ENCODE data around the gene MYO9A.
"Not testable (repeated sequence)": the region's sequence is repeated elsewhere in the genome, so short reads cannot be mapped to it uniquely, and the experiment has no call there.

The MYO9A gene

DNA sequence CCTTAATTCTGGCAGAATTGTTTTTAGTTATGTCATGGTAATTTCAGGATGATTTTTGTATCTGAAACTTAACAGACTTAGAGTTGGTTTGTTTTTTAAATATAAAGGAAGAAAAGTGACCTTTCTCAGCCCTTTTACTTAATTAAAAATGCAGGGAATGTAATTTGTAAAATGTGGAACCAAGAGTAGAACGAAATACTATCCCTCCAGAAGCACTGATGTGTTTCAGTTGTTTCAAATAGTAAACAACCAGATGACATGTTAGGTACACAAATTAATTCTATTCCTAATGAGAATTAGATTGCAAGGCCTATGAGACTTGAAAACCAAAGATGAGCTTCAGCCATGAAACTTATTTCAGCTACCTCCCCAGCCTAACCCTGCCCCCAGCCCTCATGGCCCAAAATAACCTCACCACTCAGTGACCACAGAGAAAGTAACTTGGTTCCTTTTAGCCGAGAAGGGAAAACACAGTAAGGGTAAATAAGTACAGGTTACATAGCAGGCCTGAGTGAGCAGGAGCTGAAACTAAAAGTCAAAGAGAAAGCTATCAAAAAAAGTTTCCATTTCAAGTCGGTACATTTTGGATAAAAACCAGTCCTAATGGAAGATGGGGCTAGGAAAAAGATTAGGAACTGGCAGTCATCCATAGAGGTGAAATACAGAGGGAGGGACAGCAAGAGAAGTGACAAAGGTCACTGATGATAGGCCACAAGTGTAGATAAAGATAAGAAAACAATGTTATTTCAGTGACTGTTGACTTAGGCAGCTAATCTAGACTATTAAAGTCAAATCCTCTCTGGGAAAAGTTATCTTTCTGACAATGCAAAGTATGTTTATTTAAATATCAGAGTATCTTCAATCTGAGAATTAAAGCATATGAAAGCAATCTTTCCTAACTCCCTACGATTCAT, 23.5 kb upstream of the MYO9A start:
- no peak for DNase-seq (ENCODE audit: low read depth in 1 of 2, low spot score in 1 of 2)

DNA sequence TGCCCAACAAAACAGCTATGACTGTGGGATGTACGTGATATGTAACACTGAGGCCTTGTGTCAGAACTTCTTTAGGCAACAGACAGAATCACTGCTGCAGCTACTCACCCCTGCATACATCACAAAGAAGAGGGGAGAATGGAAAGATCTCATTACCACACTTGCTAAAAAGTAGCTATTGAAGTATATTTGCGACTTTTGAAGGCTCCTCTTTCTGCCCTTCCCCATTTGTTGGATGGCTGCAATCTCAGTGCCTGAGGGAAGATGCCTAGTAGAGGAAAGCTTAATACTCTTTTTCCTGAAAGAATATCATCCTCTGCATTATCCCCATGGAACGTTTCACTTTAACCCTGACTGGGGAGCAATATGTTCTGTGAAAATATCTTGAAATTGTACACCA, 22.1 kb upstream of the MYO9A start:
- no peak for DNase-seq (ENCODE audit: low read depth in 1 of 2, low spot score in 1 of 2)

DNA sequence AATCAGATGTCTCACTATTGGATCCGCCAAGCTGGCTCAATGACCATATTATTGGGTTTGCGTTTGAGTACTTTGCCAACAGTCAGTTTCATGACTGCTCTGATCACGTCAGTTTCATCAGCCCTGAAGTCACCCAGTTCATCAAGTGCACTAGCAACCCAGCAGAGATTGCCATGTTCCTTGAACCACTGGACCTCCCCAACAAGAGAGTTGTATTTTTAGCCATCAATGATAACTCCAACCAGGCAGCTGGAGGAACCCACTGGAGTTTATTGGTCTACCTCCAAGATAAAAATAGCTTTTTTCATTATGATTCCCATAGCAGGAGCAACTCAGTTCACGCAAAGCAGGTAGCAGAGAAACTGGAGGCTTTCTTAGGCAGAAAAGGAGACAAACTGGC, 21.7 kb upstream of the MYO9A start:
- DNase-seq (ENCODE audit: low read depth in 1 of 2, low spot score in 1 of 2), result no peak

DNA sequence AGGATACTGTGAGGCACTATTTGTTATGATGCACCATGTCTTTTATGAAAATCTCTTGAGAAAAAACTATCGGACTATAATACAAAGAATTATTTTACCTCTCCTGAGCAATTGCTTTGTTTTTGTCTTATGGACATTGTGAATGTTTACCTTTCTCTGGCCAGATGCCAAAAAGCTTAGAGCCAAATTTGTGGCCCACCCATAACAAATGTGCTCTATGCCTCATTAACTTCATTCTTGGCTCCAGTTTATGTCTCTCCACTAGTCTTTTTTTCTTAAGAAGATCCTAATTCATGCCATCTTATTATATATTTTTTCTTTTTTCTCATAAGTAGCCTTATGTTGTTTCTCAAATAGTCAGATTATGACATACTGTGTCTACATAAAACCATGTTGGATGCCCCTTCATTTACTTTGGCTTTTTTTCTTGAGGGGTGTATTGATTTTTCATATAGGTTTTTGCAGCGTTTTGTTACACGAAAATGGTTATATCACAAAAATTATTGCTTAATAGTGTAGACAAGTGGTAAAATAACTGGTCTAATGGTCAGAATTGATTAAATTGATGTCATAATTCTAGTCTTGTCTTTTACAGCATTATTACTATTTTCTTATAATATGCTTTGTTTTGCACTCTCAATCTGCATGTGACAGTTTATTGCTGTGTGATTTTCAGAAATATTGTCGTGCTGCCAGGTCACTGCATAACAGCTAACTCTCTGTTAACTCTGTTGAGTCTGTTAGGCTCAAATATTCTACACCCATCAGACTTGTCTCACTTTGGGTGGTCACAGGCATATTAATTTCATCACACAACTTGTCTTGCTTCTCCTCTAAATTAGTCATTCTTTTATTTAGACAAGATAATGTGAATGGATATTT, 18.5 kb upstream of the MYO9A start:
- DNase-seq (ENCODE audit: low read depth in 1 of 2, low spot score in 1 of 2), result no peak

DNA sequence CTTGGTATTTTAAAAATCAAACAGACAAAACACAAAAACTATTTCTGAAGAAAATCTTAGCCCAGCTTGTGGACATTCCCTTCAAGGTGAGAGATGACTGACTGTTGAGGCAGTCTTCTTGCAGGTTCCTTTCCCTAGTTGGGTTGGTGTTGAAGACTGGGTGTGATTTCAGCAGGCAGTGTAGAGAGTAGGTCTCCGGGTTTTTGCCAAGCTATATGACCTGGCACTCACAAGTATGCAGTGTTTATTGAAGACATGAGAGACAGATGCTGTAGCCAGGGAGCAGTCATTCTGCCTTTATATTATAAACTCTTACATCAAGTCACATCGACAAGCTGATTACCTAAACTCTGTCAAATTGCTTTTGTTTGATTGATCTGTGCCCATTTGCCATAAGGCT, 17.8 kb upstream of the MYO9A start:
- no peak for DNase-seq (ENCODE audit: low read depth in 1 of 2, low spot score in 1 of 2)

DNA sequence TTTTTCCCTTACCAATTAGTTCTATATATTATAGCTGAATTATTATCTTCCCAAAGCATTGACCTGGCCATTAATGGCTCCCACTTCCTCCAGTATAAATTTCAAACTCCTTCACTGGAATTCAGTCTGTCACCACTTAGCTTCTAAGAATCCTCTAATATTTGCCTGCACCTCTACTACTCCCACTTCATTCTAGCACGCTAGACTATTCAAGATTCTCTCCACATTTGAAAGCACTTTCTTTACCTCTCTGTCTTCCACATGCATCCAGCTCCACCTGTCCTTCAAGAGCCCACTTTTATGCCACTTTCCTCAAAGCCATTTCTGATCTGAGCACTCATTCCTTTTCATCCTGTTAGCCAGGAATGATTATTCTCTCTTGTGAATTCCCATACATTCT, 15.3 kb upstream of the MYO9A start:
- DNase-seq (ENCODE audit: low read depth in 1 of 2, low spot score in 1 of 2), result no peak

DNA sequence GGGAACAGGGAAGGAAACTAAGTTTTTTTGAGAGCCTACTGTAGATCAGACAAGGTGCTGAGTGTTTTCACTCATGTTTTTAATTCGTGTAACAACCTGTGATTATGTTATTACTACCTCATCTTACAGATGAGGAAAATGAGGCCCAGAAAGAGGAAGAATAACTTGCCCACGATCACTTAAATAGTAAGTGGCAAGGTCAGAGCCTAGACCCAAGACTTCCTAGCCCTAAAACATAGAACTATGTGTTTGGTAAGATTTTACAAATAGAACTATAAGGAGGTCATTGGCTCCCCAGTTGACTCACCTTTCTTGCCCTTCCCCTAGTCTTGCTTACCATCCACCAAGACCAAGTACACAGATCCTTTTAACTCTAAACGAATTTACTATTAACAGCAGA, 14.0 kb upstream of the MYO9A start:
- DNase-seq (ENCODE audit: low read depth in 1 of 2, low spot score in 1 of 2), result no peak

DNA sequence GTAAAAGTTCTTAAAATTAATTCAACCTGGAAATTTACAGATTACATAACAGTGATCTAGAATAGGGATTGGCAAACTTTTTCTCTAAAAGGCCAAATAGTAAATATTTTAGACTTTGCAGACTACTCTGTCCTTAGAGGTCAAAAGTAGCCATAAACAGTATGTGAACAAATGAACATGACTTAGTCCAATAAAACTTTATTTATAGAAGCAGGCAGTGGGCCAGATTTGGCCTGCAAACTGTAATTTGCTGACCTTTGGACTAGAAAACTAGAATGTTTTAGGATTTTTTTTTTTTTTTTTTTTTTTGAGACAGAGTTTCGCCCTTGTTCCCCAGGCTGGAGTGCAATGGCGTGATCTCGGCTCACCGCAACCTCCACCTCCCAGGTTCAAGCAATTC, 12.3 kb upstream of the MYO9A start:
- no peak for DNase-seq (ENCODE audit: low read depth in 1 of 2, low spot score in 1 of 2)

DNA sequence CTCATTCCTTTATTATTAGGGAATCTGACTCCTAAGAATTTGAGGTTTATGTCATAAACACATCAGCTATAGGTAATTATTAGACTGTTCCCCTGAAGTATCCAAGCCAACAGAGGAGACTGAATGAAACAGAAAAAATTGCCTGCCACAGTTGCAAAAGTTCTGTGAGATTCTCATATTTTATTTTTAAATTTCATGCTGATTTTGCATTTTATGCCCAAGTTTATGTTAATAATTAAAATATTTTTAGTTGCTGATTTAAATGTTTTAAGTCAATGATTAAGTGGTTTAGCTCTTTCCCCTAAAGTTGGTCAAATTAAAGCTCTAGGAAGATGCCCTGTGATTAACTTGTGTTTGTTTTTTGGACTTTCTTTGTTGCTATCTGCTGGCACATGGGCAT, 10.4 kb upstream of the MYO9A start:
- DNase-seq (ENCODE audit: low read depth in 1 of 2, low spot score in 1 of 2), result no peak

DNA sequence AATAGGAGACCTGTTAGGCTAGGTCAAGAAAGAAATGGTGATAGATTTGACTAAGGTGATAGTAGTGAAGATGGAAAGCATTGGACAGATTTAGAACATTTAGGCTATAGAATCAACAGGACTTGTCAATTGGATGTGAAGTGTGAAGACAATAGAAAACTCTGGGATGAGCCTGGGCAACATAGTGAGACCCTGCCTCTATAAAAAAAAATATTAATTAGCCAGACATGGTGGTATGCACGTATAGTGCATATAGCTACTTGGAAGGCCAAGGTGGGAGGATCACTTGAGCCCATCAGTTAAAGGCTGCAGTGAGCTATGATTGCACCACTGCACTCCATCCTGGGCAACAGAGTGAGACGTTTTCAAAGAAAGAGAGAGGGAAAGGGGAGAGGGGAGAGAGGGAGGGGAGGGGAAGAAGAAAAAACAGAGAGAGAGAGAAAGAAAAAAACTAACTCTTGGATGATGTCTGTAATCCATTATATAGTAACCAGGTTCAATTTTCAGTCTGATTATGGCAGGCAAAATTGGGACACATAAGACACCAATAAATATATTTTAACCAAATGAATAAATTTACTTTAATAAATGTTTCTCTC, 9.9 kb upstream of the MYO9A start:
- no peak for DNase-seq (ENCODE audit: low read depth in 1 of 2, low spot score in 1 of 2)

DNA sequence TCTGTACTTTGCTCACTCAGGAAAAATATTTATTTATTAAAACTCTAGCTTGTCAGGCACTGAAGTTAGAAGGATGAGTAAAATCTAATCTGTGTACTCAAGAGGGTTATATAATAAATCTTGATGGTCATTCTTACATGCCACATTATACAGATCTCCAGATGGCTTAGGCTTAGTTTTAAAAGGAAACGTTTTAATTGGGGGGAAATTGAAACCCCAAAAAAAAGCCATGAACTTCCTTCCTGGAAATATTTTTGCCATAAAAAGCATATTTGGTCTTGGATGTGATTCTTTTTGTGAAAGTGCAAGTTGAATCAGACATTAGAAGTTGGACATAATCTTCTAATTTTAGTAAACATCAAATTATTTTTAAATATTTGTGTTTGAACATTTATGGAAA, 6.3 kb upstream of the MYO9A start:
- no peak for DNase-seq (ENCODE audit: low read depth in 1 of 2, low spot score in 1 of 2)

DNA sequence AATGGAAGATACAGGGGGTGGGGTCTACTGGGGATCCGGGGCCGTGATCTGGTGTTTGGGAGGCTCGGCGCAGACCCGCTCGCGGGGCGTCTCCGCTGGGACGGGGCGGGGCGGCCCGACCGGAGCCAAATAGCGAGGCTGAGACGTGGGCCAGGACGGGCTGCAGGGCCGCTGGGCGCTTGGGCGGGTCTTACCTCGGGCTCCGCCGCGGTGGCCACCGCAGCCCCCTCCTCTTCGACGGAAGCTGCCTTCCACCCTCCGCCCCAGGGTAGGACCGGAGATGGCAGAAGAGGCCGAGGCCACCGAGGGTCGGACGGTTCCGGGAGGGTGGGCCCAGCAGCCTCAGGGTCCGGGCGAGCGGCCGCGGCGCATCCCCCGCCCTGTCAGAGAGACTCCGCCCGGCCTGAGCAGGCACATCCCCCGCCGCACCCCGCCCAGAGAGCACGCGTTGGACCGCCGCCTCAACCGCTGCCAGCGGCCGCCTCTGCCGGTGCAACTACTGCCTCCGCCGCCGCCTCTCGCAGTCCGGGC, 399 bp downstream of the MYO9A start:
- peak; percentile 42 to 47 for DNase-seq (ENCODE audit: low read depth in 1 of 2, low spot score in 1 of 2)

DNA sequence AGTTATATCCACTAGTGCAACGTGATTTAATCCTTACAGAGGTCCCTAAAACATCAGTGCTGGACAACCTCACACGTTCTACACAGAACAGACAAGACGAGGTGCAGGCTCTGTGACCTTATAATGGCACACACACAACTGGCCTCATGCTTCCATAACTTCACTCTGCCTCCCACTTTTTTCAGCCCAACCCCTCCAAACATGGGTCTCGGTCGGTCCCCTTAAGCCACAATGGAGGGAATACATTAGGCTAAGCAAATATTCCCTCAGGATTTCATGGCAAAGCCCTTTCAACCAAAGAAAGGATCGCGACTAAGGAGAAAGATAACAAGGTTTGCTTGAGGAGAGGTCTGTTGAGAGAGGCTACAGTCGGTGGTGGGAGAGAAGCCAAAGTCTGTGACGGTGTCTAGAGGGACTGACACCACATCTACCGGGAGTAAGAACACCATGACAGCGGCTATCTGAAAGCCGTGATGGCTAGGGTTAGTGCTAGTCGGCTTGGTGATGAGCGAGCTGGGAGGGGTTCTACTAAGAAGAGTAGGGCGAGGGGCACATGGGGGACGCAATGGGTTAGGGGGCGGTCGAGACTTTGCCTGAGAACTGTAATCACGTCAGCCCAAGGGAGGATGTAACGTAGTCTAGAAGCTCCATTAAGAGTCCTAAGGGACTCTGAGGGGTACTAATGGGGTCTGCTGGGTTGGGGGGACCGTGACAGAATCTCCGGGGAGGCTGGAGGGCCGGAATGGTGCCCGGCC, 1.0 kb downstream of the MYO9A start:
- DNase-seq (ENCODE audit: low read depth in 1 of 2, low spot score in 1 of 2), result peak in 1 of 2 donors; percentile 2

DNA sequence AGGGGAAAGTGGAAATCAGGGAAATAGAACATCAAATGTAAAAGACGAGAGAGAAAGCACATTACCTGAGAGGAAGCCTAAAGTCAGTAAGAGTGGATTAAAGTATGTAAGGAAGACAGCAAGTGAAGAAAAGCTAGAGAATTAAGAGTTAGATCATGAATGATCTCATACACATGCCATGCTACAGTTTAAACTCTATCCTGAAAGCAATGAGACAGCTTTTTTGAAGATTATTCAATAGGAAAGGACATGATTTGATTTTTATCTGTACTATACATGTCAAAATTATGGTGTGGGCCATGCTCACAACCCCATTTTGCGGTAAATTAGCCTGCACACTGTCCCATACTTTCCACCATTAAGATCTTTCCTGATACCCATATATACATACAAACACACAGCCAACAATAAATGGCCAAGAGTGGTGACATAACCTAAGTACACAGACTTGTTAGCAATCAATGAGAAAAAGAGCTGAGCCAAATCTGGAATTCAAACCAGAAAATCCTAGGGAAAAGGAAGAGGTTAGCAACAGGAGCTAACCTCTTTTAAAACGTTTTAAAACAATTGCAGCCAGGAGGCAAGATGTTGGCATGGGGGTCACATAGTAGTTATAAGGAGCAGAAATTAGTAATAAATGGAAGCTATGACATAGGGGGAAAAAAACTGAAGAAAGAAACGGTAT, 4.5 kb downstream of the MYO9A start:
- DNase-seq (ENCODE audit: low read depth in 1 of 2, low spot score in 1 of 2), result no peak

DNA sequence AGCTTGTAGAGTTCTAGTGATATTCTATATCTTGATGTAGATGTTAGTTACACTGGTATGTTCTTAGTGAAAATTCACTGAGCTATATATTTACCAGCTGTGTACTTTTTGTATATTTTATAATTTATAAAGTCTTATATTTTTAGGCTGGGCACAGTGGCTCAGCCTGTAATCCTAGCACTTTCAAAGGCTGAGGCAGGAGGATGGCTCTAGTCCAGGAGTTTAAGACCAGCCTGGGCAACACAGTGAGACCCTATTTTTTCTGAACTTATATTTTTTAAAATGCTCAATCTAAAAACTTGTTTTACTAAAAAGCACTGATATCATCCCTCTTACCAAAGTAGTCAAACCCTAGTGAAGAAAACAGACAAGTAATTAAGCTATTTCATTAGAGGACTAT, 5.1 kb downstream of the MYO9A start:
- DNase-seq (ENCODE audit: low read depth in 1 of 2, low spot score in 1 of 2), result no peak

DNA sequence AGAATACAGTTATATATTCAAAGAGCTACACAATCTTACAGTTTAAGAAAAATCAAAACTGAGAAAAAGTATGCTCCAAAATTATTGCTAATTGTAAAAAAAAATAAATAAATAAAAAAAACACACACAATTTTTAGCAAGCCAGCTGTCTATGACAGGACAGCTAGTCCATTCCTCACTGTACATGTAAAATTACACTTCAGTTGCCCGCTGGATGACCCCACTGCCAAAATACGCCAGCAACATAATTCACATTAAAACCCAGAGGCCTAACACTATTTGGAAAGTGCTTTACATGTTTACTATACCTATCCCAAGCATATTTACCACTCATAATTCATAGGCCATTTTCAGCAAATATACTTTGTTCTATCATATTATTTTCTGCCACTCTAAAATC, 5.8 kb downstream of the MYO9A start:
- DNase-seq (ENCODE audit: low read depth in 1 of 2, low spot score in 1 of 2), result no peak

DNA sequence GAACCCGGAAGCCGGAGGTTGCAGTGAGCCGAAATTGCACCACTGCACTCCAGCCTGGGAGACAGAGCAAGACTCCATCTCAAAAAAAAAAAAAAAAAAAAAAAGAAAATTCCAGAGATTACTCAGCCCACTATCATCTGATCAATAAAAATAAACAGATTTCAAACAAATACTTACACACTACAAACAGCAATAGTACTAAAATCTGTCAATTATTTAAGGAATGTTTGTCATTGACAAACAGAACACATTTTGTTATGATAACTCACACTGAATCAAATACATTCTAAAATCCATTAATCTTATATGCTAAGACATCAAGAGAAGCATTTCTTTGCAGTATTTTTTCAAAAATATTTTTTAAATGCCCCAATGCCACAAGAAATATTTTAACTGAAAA, 7.6 kb downstream of the MYO9A start:
- no peak for DNase-seq (ENCODE audit: low read depth in 1 of 2, low spot score in 1 of 2)

DNA sequence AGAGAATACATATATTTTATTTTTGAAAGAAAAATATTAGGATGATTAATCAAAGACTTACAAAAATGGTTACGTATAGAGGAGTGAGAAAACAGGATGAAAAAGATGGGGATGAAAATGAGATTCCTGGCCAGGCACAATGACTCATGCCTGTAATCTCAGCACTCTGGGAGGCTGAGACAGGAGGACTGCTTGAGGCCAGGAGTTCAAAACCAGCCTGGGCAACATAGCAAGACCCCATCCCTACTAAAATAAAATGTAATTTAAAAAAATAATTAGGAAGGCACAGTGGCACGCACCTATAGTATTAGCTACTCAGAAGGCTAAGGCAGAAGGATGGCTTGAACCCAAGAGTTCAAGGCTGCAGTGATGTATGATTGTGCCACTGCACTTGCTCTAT, 11.9 kb downstream of the MYO9A start:
- no peak for DNase-seq (ENCODE audit: low read depth in 1 of 2, low spot score in 1 of 2)

DNA sequence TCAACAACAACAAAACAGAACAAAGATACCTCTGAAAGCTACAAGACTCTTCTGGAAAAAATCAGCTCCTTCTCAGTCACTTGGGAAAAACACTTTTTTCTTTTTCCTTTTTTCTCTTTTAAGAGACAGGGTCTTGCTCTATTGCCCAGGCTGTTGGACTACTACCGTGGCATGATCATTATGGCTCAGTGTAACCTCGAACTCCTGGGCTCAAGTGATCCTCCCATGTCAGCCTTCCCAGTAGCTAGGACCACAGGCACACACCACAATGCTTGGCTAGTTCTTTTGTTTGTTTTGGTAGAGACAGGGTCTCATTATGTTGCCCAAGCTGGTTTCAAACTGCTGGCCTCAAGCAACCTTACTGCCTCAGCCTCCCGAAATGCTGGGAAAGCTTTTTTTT, 12.8 kb downstream of the MYO9A start:
- DNase-seq (ENCODE audit: low read depth in 1 of 2, low spot score in 1 of 2), result no peak

DNA sequence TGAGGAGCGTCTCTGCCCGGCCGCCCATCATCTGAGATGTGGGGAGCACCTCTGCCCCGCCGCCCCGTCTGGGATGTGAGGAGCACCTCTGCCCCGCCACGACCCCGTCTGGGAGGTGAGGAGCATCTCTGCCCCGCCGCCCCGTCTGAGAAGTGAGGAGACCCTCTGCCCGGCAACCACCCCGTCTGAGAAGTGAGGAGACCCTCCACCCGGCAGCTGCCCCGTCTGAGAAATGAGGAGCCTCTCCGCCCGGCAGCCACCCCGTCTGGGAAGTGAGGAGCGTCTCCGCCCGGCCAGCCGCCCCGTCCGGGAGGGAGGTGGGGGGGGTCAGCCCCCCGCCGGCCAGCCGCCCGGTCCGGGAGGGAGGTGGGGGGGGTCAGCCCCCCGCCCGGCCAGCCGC, 17.4 kb downstream of the MYO9A start:
- DNase-seq (ENCODE audit: low read depth in 1 of 2, low spot score in 1 of 2), result not testable (repeated sequence)

All from stimulated activated CD4-positive, alpha-beta T cell treated with anti-CD3 and anti-CD28 coated beads, Interleukin-15, amount 100 ng/mL, for 1 hour (primary cell).